HPDE6-E6E7 (cell line): ENCODE measurements around the gene SUPT3H.

ENCODE experiments used
- DNase-seq: peaks from one replicate; pipeline ENCODE4 v3.0.0; 2011; ENCODE audit warnings: missing footprints; ENCODE audit errors: extremely low spot score

Gene SUPT3H

DNA sequence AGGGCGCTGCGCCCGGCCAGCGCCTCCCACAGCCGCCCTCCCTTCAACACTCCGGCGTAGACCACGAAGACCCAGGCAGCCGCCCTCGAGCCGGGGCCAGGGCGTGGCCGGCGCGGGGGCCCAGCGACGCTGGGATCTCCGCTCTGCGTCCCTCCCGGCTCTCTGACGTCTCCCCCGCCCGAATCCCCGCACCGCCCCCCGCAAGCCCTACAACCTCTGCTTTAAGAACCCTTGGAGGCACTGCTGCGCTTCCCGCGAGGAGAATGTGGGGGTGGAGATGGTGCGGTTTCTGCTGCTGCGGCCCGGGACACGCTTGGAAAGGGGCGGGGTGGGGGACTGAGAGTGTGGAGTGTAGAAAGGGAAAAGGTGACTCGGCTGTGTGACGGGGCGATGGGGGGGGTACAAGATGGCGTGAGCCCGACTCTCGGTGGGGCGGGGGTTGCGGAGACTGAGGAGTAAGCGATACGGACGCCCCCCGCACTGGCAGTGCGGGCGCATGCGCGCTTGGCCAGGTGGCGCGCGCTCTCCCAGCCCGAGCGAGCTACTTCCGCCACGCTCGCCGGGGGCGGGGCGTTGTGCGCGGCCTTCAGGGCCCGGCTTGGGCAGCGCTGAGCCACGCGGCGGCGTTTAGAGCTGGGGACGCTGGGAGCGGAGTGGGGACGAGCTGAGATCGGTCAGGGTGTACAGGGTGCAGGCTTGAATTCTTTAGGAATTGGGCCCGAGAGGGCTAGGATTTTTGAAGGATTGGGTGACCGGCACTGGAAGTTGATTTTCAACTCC, at the start of gene SUPT3H:
TSS of gene SUPT3H (minus strand) at position 381 of the 780 bp plus-strand sequence.
- peak; percentile 67 for DNase-seq

DNA sequence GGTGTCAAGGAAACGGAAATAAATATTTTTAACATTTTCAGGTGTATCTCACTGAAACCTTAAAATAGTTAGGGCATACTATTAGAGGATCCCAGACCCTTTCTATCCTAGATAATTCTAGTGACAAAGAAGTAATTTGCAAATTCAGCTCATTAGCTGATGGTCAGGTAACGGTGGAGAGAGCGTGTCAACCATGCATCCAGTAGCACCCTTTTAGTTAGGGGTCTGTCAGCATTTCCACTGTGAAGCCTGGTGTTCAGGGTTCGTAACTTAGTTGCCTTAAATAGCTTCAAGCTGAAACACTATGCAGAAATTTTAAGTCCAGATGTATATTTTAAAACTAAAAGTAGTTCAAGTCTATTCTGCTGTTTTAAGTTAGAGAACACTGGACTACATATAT, 48.5 kb upstream of the SUPT3H start:
- DNase-seq = no peak

DNA sequence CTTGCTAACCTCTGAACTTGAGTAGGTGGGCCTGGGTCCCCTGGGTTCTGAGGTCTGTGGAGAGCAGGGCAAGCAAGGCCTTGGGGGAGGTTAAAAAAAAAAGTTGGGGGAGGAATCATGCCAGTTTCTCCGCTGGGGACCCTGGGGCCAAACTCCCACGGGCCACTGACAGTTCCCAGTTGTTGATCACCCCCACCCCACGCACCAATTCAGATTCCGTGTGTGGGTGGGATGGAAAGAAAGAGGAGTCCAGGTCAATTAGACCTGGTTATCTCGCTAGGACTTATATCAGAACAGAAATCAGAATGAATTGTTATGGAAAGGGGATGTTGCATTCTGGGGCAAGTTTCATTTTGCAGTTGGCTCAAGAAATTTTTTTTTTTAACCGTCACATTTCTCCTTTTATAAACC, 46.7 kb upstream of the SUPT3H start:
- no peak for DNase-seq

DNA sequence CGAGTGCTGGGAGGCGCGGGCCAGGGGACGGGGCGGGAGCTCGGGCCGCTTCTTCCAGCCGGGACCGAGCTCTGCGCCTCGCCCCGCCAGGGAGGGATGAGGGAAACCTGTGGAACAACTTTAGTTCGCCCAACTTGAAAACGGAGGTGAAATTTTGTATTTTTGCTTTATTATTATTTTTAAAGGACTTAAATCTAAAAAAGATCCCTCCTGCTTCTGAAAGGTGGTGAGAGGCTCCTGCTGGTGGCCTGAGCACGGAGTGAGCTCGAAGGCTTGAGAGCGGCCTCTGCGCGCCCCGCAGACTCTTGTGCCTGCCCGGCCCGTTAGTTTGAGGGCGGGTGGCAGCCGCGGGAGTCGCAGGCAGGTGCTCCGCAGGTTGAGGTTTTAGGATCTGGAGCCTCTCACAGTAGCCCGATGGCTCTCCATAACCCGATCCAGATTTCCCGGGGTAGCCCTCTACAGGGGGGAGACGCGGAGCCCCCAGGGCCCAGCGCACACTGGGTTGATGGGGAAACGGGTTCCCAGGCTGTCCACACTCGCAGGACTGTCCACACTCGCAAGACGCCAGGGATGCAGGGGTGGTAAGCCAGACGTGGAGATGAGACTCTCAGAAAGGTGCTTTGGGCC, 46.2 kb upstream of the SUPT3H start:
- no peak for DNase-seq

DNA sequence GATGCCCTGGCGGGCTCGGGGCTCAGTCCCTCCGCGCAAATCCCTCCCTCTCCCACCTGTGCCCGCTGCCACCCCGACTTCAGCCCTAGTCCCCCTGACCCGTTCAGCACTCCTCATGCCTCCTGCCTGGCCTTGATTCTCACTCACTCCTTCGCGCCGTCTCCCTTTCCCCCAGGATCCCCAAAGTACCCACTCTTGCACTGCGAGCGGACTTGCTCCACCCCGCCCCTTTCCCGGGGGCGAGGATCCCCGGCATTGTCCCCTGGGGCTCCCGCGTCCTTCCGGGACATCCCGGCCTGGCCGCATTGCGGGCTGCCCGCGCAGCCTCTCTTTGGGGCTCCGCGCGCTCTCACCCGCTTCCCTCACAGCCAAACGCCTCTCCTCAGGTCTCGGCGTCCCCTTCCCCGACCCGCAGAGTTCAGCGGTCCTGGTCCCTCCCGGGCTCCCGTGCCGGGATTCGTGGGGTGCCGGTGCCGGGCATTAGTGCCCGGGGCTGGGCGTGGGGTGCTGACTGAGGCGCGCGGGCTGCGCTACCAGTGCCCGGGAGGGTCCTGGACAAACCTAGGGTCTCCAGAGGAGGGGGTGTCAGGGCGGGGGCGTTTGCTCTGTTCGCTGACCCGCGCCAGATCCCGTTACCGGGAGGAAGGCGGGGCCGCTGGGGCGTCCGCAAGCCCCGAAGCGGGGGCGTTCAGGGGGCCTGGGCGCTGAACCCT, 45.5 kb upstream of the SUPT3H start:
- DNase-seq = no peak

DNA sequence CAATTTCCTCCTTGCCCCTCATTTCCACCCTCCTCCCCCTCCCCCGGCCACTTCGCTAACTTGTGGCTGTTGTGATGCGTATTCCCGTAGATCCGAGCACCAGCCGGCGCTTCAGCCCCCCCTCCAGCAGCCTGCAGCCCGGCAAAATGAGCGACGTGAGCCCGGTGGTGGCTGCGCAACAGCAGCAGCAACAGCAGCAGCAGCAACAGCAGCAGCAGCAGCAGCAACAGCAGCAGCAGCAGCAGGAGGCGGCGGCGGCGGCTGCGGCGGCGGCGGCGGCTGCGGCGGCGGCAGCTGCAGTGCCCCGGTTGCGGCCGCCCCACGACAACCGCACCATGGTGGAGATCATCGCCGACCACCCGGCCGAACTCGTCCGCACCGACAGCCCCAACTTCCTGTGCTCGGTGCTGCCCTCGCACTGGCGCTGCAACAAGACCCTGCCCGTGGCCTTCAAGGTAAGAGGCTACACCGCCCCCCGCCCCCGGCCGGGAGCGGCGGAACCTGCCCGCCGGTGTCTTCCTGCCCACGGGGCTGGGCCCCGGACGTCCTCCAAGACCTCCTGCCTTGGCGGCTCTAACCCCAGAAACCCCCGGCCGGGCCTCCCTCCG, 44.9 kb upstream of the SUPT3H start:
- DNase-seq = no peak

DNA sequence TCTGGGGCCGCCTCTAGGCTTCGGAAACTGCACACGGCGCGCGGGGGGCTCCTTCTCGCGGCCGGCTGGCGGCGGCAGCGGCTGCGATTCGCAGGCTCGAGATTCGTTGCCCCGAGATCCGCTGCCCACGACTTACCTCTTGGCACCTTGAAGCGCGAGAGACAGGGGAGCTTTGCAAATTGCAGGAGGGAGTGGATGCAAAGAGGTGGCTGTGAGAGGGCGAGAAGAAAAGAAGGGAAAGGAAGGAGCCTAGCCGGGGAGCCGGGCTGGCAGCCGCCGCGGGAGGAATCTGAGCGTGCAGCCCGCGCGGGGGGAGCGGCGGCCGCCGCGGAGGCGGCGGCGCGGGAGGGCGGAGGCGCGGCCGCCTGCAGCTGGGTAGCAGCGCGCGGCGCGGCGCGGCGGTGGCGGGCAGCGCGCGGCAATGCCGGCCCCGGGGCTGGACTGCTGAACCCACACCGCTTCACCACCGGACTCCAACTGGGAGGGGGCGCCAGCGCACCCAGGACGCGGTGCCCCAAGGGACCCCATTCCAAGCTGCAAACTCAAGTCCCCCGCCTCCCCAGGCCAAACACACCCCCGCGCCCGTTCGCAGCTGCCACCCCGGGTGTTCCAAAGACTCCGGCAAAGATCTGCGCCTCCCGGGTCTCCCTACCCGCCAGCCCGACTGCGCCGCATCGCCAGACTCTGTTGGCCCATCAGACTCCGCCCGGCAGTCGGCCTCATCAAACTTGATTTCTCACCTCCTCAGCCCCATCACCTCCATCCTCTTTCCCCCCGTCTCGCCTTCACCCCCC, 44.2 kb upstream of the SUPT3H start:
- DNase-seq = no peak

DNA sequence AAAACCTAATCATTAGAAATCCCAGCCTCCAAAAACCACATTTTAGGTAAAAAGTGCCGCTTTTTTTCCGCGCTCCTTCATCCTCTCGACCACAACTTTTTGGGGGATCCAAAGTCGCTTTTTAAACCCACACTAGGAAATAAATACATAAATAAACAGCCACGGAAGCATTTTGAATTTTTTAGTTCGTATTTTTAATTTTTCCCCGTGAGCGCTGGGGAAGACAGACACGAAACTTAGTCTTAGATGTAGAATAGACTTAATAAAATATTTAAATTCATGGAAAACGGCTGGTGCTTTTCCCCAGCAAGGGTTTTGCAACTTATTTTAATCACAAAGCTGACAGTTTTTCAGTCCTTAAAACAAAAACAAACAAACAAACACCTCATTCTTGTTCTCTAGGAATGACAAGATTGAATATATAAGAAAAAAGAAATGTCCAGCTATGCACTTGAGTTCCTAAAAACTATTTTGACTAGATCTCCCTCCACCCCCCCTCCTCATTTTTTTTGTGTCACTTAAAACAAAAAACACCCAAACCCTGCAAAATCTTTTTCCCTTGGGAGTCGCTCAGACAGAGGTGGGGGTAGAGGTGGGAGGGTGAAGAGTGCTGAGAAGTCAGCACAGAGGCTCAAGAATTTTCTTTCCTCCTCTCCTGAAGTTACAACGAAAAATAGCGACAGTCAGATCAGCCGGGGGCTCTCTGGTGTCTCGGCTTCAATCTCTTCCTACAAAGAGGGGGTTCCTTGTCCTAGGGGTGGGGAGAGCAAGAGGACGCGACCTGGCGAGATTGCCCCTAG, 43.4 kb upstream of the SUPT3H start:
- DNase-seq = no peak

DNA sequence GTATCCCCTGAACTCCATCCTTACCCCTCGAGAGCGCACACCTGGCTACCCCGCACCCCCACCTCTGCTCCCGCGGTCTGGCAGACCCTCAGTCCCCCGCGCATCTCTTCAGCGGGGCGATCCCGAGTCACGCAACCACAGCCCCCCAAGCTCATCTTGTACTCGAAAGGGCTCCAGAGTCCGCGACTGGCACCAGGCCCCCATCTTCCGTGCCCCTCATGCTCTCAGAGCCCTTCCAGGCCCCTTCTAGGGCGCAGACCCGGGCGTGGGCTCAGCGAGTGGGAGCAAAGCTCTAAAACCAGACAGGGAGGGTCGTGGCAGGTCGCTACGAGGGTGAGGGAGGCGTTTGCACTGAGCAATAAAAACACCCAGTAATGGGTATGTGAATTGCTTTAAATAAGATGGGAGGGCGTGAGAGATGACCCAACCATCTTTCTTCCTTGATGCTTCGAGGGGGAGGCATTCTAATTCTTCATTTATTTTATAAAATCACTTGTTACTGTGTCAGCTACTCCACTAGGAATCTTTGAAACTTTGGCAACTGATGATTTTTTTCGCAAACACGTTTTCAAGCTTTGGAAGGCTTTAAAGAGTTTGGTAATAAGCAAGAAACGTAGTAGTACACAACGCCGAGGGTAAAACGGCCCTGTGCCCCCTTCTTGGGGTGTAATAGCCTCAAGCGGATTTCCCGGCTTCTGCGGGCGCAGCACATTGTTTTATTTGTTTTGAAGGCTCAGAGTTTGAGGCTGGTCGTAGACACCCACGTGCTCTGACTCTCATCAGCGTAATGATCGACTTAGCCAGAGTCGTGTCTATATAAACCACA, 42.6 kb upstream of the SUPT3H start:
- no peak for DNase-seq

DNA sequence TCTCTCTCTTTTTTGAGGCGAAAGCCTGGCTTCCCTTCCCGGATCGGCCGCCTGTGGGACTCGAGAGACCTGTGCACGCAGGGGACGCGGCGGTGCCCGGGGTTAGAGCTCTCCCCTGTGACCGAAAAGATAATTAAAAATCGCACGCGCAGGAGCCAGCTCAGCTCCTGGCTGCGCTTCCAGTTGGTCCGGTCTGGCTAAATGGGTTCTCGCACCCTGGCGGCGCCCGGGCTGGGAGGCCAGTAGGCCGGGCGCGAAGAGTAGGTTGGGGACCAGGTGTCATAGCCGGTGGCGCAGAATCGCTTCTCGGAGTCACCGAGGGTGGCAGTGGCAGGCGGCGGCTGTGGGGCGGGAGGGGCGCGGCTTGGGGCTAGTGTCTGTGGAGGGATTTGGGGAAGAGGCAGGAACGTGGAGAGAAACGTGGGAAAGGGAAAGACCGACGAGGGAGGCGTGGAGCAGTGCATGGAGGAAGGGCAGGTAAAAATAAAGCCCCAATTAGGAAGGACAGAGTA, 41.9 kb upstream of the SUPT3H start:
- DNase-seq = peak; percentile 59

DNA sequence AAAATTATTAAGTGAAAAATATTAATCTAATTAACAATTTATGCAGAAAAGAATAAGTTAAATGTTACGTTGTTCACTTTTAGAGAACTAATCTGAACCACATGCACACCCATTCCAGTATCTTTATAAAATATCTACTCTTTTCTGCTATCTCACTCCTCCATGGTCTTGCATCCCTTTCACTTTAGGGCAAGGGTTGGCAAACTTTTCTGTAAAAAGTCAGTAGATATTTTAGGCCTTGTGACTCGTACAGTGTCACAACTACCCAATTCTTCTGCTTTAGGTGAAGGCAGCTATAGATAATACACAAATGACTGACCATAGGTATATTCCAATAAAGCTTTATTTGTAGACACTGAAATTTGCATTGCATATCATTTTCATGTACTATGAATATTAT, 39.7 kb upstream of the SUPT3H start:
- no peak for DNase-seq

DNA sequence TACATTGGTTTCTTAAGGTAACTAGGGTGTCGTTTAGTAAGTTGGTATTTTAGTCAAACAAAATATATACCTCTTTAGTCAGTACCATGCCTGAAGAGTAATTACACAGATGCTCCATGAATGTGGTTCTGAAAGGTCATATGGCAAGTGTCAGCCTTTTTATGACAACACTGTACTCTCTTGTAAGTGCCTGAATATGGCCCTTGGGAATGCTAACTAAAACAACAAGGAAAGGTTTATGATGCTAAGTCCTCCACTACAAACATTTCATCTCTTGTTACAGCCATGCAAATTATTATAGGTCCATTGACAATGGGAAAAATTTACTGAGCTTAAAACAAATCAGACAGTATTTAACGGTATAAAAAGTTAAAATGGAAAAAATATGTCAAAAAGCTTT, 39.0 kb upstream of the SUPT3H start:
- DNase-seq = no peak

DNA sequence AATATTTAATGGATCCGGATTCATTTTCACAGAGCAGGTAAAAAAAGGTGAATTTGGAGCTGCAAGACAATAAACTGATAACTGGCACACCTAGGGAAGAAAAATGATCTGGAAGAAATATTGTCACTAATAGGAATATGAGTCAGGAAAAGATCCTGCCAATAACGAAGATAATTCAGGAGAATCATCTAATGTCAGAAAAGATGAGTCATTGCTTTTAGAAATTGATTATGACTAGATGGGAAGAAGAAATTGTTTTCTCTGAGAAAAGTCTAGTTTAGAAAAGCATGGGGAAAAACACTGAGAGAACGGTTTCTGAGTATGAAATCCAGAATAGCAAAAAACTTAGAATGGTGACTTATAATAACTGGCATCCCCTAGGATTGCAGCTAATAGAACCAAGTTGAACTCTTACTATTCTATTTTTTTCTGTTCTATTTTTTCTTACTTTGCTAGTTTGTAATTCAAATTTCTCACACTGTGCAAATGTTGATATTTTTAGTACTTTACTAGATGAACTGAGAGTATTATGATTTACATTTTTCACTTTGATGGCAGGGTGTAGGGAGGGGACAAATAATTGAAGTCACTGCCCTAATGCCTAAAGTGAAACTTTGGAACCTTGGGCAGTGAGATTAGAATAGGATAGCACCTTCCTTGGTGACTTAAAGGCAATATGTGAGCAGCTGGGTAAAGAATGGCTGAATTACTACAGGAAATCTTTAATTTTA, 38.2 kb upstream of the SUPT3H start:
- no peak for DNase-seq

DNA sequence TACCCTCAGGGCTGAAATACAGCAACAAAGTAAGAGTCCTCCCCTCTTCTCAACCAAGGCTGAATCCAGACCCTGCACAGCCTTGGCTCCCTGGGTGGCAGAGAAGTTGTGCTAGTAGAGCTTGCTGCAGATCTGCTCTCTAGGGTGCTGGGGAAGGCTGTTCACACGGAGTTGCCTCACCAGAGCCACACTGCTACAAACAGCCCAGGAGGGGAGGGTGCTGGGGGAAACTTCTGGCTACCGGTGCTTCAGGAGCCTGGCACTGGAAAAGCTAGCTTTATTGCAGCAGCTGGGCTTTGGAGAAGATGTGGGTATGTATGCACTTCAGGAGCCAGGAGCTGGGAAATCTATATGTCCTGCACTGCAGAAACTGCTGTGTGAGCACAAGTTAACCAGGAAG, 37.6 kb upstream of the SUPT3H start:
- no peak for DNase-seq

DNA sequence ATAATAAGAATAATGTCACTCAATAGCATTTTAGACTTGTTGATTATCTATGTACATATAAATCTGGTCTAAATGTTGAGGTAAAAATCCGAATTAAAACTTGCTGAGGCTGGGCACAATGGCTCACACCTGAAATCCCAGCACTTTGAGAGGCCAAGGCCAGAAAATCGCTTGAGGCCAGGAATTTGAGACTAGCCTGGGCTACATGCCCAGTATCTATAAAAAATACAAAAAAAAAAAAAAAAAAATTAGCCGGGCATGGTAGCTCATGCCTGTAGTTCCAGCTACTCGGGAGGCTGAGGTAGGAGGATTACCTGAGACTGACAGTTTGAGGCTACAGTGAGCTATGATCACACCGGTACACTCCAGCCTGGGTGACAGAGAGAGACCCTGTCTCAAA, 34.2 kb upstream of the SUPT3H start:
- no peak for DNase-seq

DNA sequence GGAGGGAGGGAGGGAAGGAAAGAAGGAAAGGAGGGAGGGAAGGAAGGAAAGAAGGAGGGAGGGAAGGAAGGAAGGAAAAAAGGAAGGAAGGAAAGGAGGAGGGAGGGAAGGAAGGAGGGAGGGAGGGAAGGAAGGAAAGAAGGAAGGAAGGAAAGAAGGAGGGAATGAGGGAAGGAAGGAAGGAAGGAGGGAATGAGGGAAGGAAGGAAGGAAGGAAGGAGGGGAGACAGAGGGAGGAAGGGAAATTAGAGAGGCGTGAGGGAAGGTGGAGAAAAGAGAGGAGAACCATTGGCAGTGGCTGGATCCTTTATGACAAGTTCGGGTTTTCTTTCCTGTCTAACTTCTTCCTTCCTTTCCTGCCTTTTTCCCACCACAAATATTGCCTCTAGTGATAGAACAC, 22.3 kb upstream of the SUPT3H start:
- DNase-seq = no peak

DNA sequence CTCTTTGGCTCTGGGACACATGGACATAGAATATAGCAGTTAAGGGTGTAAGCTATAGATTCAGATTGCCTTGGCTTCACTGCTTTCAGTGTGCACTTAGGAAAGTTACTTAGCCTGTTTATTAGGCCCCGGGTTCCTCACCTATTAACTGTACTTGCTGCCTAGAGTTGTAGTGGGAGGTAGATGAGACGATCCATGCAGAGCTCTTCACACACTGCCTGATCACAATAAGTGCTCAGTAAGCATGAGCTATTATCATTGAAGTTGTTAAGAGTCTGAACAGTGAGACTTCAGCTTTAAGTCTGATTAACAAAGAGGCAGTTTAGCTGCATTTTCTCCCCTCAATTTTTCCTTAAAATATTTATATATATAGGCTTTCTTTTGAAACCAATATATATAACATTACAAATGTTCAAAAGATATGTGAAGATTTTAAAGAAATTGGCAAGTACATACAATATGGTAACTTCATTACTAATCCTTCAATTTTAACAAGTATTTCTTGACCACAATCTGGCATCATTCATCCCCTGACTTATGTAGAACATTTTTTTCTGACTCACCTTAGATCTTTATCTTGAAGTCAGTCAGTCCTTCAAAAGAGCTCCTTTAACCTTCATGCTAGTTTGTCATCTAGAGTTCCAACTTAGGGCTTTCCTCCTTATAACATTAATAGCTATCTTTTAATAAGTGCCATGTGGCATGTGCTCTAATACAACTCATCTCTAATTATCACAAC, 20.5 kb upstream of the SUPT3H start:
- peak; percentile 17 for DNase-seq

DNA sequence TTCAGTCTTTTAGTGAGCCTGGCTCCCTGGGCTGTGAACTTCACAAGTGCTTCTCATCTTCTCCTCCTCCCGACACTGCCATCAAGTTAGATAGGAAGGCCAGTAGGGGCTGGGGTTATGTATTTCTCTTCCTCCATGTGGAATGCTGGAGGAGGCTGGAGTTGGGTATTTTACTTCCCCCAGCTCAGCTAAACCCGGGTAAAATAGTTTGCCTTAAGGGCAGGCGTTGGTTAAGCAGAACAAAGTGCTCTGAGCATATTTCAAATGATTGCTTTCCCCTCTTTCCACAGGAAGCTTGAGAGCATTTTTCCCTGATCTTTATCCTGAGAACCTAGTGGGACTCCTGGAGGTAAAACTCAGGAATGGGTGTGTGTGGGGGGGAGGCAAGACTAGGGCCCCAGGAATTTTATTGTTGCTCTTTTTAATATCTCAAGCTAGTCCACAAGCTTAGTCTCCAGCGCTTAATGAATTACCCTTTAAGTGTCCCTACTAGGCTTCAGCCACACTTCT, 16.9 kb upstream of the SUPT3H start:
- no peak for DNase-seq
